ENCODE measurements around the gene RTEL1.

The RTEL1 gene

DNA sequence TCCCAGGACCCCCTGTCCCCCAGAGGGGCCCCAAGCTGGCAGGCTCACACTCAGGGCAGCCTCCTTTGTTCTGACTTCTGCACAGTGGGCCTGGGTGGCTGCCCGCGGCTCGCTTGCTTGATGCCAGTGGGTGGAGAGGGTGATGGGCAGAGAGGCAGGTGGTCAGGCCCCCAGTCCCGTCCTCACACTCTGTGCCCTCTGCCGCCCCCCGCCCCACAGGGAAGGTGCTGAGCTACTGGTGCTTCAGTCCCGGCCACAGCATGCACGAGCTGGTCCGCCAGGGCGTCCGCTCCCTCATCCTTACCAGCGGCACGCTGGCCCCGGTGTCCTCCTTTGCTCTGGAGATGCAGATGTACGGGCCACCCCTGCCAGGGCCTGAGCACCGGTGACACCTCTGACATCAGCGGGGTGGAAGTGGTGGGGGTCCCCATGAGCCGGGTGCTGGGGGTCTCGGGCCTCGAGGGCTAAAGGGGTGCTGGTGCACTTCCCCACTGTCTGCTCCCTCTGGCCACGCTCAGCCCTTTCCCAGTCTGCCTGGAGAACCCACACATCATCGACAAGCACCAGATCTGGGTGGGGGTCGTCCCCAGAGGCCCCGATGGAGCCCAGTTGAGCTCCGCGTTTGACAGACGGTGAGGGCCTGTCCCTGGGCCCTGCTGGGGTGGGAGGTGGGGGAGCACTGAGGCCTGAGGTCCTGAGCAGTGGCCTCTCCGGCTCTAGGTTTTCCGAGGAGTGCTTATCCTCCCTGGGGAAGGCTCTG lies 29.5 kb downstream of the RTEL1 start:
- DNase-seq (ENCODE audit: low read depth in 2 of 2) = no peak

DNA sequence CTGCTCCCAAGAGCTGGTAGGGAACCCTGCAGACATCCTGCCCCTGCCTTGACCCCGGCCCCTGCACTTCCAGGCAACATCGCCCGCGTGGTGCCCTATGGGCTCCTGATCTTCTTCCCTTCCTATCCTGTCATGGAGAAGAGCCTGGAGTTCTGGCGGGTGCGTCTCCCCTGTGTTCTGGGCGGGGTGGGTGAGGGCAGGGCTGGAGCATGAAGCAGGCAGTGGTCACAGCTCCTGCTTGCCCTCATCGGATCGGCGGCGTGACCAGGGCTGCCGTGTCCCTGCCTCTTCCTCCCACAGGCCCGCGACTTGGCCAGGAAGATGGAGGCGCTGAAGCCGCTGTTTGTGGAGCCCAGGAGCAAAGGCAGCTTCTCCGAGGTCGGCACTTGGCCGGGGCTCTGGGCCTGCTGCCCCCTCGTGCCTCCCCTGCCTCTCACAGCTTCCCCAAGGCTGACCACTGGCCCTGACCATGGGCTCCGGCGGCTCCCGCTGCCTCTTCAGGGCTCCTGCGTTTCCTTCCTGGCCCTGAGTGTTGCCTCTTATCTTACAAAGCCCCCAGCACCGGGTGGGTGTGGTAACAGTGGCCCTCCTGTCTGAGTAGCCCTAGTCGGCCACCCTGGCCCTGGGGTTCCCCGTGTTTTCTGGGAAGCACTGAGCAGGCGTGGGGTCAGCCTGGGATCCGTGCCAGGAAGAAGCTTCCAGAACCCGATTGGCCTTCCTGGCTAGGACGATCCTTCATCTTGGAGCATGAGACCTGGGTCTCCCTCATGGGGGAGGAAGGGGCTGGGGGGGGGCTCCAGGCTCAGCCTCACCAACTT lies 30.3 kb downstream of the RTEL1 start:
- DNase-seq (ENCODE audit: low read depth in 2 of 2) = no peak

DNA sequence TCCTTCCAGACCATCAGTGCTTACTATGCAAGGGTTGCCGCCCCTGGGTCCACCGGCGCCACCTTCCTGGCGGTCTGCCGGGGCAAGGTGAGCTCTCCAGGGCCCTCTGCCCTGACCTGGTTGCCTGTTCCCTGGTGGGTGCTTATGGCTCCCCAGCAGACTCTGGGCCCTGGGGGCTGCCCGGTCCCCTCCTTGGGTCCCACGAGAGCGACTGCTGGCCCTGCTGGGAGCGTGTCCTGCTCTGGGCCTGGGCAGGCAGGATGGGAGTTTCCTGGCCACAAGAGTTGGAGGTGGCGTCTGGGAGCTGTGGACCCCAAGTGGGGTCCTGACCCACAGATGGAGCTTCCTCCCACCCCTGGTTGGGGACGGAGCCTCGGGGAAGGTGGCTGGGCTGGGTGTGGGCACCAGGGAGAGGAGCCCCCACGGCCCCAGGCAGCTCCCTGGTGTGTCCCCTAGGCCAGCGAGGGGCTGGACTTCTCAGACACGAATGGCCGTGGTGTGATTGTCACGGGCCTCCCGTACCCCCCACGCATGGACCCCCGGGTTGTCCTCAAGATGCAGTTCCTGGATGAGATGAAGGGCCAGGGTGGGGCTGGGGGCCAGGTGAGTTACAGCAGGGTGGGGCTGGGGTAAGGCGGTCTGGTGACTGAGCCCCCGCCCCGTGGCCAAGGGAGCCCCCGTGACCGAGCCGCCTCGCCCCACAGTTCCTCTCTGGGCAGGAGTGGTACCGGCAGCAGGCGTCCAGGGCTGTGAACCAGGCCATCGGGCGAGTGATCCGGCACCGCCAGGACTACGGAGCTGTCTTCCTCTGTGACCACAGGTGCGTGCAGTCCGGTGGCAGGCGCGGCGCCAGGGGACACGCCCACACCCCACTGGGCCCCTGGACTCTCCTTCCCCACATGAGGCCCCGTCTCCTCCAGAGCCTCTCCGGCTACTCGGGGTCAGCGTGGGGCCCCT lies 31.2 kb downstream of the RTEL1 start:
- DNase-seq (ENCODE audit: low read depth in 2 of 2) = no peak

DNA sequence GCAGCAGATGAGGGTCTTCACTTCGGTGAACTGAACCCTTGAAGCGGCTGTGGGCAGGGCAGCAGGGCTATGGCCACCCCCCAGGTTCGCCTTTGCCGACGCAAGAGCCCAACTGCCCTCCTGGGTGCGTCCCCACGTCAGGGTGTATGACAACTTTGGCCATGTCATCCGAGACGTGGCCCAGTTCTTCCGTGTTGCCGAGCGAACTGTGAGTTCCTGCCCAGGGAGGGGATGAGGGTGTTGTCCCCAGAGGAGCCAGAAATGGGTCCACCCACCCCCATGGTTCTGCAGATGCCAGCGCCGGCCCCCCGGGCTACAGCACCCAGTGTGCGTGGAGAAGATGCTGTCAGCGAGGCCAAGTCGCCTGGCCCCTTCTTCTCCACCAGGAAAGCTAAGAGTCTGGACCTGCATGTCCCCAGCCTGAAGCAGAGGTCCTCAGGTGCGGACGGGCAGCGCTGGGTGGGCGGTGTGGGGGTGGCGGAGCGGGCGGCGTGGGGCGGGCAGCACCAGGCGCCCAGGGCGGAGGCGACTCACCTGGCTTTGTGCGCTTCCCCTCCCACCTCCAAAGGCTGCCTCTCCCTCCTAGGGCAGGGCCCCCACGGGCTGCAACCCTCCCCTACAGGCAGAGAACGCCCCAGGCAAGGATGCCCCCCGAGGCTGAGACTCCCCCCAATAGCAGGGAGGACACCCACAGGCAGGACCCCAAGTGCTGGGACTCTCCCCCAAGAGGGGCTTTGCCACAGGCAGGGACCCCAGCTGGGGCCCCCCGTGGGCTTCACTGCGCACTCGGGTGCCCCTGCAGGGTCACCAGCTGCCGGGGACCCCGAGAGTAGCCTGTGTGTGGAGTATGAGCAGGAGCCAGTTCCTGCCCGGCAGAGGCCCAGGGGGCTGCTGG lies 32.1 kb downstream of the RTEL1 start:
- DNase-seq (ENCODE audit: low read depth in 2 of 2) = no peak

DNA sequence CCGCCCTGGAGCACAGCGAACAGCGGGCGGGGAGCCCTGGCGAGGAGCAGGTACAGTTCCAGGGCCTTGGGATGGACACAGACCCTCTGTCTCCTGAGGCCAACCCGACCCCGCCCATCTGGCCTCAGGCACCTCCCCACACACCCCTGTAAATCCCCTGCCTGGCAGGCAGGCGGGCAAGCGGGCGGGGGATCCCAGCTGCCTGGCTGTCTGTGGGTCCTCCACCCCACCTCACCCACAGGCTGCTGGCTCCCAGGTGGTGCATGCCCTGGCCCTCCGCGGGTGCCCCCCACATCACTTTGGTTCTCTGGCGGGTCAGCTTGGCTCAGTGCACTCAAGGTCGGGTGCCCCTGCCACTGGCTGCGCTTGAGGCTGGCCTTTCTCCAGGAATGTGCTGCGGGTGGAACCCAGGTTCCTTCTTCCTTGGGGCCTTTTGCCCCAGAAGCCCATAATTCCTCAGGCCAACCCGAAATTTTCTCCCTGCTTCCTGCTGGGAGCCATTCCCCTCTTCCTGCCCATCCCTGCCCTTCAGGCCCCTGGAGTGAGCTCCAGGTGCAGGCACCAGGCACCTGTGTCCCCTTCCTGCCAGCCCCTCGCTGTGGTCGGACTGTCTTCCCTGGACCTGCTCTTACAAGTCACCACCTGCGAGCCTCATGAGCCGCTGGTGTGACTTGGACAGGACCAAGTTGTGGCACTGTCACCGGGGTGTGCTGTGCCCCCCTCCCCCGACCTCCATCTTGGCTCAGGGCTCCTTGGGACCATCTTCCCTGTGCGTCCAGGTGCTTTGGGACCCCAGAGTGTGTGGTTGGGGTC lies 33.0 kb downstream of the RTEL1 start:
- no peak for DNase-seq (ENCODE audit: low read depth in 2 of 2)

DNA sequence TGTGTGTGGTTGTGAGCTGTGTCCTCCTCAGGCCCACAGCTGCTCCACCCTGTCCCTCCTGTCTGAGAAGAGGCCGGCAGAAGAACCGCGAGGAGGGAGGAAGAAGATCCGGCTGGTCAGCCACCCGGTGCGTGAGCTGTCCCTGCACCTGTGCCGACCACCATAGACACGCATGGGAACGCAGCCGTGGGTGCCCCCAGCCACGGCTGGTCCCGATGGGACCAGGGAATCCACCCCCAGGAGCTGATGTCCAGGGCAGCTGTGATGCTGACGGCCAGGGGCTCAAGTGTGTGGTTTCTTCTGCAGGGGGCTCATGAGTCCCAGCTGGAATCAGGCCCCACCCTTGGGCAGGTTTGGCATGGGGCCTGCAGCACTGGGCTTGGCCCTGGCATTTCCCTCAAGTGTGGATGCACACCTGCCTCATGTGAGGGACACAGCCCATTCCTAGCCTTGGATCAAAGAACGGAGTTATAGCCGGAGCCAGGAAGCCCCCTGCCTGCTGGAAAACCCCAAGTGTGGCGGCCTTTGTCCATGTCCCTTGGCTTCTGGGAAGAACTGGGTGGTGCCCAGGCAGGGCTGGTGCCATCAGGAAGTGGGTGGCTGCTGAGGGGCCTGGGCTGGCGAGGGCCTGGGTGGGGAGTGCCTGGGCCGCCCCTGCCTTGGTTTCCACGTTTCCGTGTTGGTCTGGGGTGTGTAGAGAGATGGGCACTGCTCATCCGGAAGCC lies 33.8 kb downstream of the RTEL1 start:
- DNase-seq (ENCODE audit: low read depth in 2 of 2) = no peak

DNA sequence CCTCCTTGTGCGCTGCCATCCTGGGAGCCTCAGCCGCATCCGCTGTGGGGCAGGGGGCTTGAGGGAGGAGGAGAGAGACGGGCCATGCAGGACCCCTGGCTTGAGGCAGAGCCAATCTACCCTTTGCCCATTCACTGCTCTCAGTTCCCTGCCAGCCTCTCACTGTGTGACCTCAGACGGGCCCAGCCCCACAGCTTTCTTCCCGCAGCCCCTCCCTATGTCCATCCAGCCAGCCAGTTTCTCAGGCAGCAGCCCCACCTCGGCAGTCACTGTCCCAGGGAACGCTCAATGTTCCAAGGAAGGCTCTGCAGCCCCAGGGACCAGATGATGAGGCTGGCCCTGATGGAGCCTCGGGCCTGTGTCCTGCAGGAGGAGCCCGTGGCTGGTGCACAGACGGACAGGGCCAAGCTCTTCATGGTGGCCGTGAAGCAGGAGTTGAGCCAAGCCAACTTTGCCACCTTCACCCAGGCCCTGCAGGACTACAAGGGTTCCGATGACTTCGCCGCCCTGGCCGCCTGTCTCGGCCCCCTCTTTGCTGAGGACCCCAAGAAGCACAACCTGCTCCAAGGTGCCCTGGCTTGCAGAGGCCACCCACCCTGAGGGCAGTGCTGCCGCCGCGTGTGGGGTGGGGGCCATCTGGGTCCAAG lies 34.4 kb downstream of the RTEL1 start:
- DNase-seq (ENCODE audit: low read depth in 2 of 2) = no peak

DNA sequence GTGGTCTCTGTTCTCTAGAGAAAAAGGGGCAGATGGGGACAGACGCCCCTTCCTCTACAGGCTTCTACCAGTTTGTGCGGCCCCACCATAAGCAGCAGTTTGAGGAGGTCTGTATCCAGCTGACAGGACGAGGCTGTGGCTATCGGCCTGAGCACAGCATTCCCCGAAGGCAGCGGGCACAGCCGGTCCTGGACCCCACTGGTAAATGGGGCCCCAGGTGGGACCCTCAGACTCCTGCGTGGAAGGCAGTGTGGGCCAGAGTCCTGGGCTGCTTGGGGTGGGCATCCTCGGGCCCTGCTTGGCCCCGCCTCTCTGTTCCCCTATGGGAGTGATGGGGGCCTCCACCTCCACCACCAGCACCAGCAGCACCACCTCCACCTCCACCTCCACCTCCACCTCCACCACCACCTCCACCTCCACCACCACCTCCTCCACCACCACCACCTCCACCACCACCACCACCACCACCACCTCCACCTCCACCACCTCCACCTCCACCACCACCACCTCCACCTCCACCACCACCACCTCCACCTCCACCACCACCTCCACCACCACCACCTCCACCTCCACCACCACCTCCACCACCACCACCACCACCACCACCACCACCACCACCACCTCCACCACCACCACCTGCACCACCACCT lies 35.1 kb downstream of the RTEL1 start:
- no peak for DNase-seq (ENCODE audit: low read depth in 2 of 2)

DNA sequence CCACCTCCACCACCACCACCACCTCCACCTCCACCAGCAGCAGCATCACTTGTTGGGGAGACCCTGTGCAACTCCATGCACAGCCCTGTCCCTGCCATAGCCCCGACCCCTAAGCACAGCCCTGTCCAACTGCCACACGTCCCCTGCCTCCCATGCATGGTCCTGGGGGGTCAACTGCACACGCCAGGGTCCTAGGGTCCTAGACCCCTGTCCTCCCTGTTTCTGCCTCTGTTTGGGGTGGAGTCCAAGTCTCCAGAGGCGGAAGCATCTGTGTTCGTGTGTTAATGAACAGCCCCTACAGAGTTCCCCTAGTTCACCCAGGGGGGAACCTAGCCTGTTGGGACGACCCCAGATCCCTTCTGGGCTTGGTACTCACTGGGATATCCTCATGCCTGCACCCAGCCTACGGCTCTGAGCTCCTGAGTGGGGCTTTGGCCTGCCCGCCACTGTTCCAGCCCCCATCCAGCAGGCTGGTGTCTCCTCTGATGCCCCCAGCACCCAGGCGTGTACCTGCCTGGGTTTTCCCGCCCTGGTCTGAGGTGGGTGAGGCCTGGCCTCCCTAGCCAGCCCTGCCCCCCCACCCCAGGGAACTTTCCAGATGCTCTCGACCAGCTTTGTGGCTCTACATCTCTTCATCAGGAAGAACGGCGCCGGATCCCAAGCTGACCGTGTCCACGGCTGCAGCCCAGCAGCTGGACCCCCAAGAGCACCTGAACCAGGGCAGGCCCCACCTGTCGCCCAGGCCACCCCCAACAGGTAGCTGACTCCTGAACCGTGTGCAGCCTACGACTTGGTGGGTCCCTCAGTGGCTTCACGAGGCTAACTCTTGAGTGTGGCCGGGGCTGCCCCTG lies 35.8 kb downstream of the RTEL1 start:
- no peak for DNase-seq (ENCODE audit: low read depth in 2 of 2)

DNA sequence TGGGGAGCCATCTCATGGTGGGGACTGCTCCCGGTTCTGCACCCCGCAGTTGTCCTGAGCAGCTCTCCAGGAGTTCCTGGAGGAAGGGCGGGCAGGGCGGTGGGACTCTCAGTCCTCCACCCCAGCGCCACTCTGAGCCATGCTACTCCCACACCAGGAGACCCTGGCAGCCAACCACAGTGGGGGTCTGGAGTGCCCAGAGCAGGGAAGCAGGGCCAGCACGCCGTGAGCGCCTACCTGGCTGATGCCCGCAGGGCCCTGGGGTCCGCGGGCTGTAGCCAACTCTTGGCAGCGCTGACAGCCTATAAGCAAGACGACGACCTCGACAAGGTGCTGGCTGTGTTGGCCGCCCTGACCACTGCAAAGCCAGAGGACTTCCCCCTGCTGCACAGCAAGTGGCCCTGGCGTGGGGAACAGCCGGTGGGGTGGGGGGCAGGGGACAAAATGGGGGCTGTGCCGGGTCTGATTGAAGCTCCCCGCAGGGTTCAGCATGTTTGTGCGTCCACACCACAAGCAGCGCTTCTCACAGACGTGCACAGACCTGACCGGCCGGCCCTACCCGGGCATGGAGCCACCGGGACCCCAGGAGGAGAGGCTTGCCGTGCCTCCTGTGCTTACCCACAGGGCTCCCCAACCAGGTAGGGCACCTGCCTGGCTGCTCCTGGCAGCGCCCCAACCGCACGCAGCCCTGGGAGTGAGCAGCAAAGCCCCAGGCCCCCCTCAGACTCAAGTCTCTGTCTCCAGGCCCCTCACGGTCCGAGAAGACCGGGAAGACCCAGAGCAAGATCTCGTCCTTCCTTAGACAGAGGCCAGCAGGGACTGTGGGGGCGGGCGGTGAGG lies 36.7 kb downstream of the RTEL1 start:
- DNase-seq (ENCODE audit: low read depth in 2 of 2) = no peak

DNA sequence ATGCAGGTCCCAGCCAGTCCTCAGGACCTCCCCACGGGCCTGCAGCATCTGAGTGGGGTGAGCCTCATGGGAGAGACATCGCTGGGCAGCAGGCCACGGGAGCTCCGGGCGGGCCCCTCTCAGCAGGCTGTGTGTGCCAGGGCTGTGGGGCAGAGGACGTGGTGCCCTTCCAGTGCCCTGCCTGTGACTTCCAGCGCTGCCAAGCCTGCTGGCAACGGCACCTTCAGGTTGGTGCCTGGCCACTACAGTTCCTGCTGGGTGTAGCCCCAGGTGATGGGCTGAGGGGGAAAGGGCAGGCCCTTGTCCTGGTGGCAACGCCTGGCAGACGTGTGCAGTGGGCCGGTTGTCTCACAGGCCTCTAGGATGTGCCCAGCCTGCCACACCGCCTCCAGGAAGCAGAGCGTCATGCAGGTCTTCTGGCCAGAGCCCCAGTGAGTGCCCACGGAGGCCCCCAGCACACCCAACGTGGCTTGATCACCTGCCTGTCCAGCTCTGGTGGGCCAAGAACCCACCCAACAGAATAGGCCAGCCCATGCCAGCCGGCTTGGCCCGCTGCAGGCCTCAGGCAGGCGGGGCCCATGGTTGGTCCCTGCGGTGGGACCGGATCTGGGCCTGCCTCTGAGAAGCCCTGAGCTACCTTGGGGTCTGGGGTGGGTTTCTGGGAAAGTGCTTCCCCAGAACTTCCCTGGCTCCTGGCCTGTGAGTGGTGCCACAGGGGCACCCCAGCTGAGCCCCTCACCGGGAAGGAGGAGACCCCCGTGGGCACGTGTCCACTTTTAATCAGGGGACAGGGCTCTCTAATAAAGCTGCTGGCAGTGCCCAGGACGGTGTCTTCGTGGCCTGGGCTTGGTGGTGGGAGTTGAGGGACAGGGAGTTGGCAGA lies 37.6 kb downstream of the RTEL1 start:
- DNase-seq (ENCODE audit: low read depth in 2 of 2) = no peak

DNA sequence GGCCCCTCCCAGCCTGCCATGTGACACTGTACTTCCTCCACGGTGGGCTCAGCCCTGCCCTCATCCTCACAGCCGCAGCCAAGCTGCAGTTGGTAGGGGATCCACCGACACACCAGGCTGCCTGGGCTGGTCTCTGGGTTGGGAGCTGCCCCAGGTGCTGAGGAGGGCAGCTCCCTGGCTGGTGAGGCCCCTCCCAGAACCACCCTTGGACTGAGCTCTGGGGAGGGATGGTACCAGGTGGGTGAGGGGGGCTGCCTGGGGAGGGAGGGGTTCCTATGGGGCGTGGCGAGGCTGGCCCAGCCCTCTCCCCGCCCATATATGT lies 38.2 kb downstream of the RTEL1 start:
- no peak for DNase-seq (ENCODE audit: low read depth in 2 of 2)

DNA sequence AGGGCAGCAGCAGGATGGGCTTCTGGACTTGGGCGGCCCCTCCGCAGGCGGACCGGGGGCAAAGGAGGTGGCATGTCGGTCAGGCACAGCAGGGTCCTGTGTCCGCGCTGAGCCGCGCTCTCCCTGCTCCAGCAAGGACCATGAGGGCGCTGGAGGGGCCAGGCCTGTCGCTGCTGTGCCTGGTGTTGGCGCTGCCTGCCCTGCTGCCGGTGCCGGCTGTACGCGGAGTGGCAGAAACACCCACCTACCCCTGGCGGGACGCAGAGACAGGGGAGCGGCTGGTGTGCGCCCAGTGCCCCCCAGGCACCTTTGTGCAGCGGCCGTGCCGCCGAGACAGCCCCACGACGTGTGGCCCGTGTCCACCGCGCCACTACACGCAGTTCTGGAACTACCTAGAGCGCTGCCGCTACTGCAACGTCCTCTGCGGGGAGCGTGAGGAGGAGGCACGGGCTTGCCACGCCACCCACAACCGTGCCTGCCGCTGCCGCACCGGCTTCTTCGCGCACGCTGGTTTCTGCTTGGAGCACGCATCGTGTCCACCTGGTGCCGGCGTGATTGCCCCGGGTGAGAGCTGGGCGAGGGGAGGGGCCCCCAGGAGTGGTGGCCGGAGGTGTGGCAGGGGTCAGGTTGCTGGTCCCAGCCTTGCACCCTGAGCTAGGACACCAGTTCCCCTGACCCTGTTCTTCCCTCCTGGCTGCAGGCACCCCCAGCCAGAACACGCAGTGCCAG lies 38.7 kb downstream of the RTEL1 start, which contains the start of gene TNFRSF6B:
TSS of gene TNFRSF6B (plus strand) at position 25 of the 729 bp plus-strand sequence. CDS start at position 141, 116 bp downstream.
- no peak for DNase-seq (ENCODE audit: low read depth in 2 of 2)

DNA sequence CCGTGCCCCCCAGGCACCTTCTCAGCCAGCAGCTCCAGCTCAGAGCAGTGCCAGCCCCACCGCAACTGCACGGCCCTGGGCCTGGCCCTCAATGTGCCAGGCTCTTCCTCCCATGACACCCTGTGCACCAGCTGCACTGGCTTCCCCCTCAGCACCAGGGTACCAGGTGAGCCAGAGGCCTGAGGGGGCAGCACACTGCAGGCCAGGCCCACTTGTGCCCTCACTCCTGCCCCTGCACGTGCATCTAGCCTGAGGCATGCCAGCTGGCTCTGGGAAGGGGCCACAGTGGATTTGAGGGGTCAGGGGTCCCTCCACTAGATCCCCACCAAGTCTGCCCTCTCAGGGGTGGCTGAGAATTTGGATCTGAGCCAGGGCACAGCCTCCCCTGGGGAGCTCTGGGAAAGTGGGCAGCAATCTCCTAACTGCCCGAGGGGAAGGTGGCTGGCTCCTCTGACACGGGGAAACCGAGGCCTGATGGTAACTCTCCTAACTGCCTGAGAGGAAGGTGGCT lies 39.3 kb downstream of the RTEL1 start:
- DNase-seq (ENCODE audit: low read depth in 2 of 2) = no peak
